GM21367 (cell line): ENCODE data around the gene METAP1D.
"Not testable (repeated sequence)": the region's sequence is repeated elsewhere in the genome, so short reads cannot be mapped to it uniquely, and the experiment has no call there.

Source experiments
- ATAC-seq: cut with Tn5 transposase; IDR thresholded peaks from one replicate; pipeline ENCODE4 v1.9.1; 2021; ENCODE audit not compliant: unreplicated experiment

Gene METAP1D

DNA sequence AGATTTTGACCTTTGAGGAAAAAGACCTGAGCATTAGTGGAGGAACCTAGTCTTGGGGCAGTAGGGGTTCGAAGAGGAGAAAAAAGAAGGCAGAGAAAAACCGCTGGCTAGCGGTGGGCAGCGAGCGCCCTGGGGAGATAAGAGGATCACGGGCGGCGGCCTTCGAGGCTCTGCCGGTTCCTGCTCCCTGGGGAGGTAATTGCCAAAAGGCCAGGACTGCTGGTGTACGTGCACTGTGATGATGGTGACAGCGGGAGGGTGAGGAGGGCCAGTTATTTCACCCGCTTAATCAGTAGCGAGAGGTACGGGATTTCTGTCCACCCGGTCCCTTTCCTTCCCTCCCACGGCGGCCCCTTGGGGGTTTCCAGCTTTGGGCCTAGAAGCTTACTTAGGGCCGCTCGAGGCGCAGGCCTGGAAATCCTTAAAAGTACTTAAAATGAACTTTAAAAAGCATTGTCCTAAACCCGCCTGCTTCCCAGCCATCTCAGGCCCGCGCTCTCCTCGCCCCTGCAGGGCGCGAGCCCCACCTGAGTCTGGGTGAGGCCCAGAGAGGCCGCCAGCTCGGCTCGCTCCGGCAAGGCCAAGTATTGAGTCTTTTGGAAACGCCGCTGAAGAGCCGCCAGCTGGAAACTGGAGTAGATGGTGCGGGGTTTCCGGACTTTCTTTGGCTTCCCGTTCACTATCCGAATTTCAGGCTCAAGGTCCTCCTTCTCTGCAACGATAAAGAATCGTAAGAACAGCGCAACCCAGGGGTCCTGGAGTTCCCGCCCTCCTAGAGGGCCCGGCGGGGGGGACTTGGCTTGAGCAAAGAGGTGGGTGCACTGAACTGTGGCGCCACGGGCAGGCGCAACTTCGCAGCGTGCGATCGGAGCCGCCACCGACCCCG, 101.4 kb downstream of the METAP1D start:
- no peak for ATAC-seq

- no peak for ATAC-seq
Measured at GRCh38 chr2:172101821-172102390, 102.2 kb downstream of the METAP1D start.

GRCh38 chr2:172102391-172103359, 102.9 kb downstream of the METAP1D start, which contains the start of gene DLX2:
Gene DLX2, minus strand, starts transcription at chr2:172102900. Its CDS starts 362 bp downstream, at chr2:172102538.
- ATAC-seq = peak; percentile 68

DNA sequence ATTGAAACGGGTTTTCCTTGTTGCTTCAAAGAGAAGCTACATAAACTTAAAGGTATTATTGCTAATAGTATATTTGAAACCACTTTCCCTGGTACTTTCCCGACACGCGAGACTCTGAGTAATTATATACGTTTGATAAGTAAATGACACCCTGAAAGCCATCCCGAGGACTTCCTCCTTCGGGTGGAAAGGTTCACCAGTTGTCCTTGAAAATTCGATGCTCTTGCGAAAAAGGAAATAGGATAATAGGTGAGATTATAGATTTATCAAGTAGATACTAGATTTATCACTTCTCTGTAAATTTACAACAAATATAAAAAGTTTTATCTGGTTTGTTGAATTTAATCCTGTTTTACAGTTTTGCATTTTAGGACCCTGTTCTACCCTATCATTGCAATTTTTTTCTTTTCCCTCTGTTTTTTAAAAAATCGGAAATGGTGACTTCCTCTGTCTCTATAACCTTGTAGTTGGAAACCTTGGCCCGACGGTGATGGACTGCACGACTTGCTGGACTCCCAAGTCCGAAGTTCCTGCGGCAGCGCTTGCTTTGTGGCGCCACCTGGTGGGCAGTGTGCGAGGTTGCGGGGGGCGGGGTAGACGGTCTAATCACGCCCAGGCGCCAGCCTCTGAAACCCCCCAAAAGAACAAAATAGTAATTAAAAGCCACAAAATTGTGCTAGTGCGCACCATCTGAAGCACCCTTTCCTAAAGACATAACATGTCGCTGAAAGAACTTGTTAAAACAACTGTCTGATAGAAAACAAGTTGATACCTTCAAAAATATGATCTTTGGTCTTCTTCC, 103.9 kb downstream of the METAP1D start:
- no peak for ATAC-seq

- no peak for ATAC-seq
Measured at GRCh38 chr2:172105471-172106107, 105.8 kb downstream of the METAP1D start.

DNA sequence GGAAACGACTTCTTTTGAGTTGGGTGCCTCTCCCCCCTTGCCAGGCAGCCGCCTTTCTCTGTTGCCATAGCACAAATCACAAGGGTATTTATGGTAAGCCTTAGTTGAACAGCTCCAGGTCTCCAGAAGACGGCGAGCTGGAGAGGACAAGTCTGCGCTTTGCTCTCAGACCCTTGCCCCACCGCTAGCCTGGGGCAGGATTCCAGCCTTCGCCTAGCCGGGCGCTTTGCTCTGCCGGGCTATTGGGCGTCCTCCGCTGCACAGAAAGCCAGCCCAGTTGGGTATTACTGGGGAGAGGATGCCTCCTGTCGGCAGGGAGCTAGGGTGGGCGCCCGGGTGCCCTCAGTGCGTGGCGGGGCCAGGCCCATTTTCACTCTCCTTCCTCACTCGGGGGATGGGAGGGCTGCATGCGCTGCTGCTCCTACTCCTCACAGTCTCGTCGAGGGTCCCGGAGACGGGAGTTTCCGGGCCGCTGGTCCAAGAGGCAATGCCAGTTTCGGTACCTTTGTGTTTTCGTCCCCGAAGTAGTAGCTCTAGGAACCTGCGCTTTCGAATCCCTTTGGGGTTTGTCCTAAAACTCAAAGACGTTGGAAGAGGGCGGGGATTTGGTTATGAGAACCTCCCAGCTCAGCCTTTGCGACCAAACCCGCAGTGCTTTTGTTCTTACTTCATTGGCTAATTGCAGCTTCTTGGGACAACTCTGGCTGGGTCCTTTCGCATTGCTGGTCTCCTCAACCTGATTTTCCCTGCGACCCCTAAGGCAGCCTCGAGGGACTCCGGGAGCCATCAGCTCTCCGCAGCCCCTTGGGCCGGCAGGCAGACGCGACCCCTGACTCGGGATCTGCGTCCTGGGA, 106.6 kb downstream of the METAP1D start:
- ATAC-seq = no peak

DNA sequence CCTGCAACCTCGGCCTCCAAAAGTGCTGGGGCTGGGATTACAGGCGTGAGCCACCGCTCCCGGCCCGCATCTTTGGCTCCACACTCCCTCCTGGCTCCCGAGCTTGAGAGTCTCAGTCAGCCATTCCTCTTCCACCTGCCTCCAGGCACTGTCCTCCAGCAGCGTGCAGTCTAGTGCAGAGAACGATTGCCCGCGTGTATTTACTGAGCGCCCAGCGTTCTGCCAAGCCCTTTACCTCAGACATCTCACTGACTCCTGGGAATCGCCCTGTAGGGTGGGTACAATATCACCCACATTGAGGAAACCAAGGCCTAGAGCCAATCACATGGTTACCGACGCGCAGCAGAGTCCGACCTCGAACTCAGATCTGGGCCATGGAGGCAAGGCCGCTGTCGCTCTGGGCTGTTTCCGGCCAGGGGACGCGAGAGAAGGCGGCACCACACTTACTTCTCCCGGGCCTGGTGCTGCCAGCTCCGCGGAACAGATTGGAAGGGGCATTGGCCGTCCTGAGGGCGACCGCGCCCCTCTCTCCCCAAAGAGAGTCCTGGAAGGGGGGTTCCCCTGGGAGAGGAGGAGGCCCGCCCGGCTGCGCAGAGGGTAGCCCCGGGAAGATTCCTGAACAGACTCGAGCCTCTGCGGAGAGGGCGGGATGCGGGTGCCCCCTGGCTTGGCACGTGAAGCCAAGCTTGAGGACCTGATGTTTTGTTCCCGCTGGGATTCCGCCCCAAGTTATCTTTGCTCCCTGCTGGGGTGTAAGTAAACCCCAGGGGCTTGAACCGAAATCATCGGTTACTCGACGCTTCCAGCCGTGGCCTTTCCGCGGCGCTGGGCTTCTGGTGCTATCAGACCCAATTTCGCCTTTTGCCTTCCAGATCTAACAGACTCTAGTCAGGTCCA, 108.2 kb downstream of the METAP1D start:
- ATAC-seq = no peak

DNA sequence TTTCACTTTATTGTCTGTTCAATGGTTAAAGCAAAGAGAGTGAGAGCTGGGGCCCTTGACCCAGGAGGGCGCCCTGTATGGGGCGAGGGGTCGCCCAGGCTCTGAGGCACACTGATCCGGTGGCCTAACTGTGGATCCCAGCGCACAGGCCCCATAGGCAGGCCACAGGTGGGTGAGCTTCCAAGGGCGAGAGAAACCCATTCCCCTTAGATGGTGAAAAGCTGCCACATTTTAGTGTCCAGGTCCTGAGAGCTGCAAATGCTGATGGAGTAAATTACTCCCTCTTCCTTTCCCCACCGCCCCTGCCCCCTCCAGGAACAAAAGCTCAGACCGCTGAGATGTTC, 108.8 kb downstream of the METAP1D start:
- ATAC-seq = no peak

GRCh38 chr2:172109256-172109987, 109.7 kb downstream of the METAP1D start:
- no peak for ATAC-seq

- no peak for ATAC-seq
Measured at GRCh38 chr2:172109988-172110811, 110.4 kb downstream of the METAP1D start.

- no peak for ATAC-seq
Measured at GRCh38 chr2:172113617-172114016, 113.9 kb downstream of the METAP1D start.

DNA sequence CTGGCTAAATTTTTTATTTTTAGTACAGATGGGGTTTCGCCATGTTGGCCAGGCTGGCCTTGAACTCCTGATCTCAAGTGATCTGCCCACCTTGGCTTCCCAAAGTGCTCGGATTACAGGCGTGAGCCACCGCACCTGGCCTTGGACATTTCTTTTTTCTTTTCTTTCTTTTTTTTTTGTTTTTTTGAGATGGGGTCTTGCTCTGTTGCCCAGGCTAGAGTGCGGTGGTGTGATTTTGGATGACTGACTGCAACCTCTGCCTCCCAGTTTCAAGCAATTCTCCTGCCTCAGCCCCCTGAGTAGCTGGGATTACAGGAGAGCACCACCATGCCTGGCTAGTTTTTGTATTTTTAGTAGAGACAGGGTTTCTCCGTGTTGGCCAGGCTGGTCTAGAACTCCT, 114.4 kb downstream of the METAP1D start:
- ATAC-seq = not testable (repeated sequence)

- no peak for ATAC-seq
Measured at GRCh38 chr2:172114579-172114978, 114.8 kb downstream of the METAP1D start.

- no peak for ATAC-seq
Measured at GRCh38 chr2:172116107-172116506, 116.4 kb downstream of the METAP1D start.

DNA sequence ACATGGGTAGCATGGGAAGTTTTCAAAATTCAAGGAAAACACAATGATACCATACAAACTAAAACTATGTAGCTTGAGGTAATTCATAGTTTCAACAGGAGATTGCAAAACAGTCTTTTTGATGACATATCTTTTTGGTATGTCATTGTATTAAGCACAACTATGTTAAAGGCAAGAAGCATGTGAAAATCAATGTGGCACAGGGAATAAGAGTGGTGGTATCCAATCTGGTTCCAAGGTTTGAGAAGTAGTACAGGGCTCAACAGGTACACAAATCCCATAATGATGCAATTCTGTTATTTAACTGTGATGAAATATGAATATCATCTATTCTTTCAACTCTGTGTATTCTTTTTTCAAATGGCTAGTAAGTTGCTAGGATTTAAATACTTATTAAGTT, 119.3 kb downstream of the METAP1D start:
- ATAC-seq = no peak

- ATAC-seq = no peak
Measured at GRCh38 chr2:172120118-172120517, 120.4 kb downstream of the METAP1D start.

GRCh38 chr2:172128484-172128883, 128.7 kb downstream of the METAP1D start:
- no peak for ATAC-seq
